Fibroblast of lung (primary cell): ENCODE results near the gene SIN3B. TPM values are rescaled to one million over a fixed set of nuclear protein-coding genes. Genes with fewer than 3 reads are reported as not detected.
A peak's percentile ranks its signal among the peaks of the same experiment; 100 is the strongest.

Experiments used
- DNase-seq, 2 donors: peaks; one replicate each; pipeline versions ENCODE4 v3.0.0 to v3.0.0-alpha.2; 2010; ENCODE audit warnings: low read depth in 2 of 2
- H2AFZ ChIP-seq: 2 replicates; pipeline ENCODE4 v1.5.1; 2012; ENCODE audit warnings: low read length, control low read depth, inconsistent platforms
- H3K27ac ChIP-seq: 2 replicates; pipeline ENCODE4 v1.5.1; 2011; ENCODE audit warnings: low read length, control low read depth; ENCODE audit not compliant: insufficient read depth
- H3K27me3 ChIP-seq: 2 replicates; pipeline ENCODE4 v1.5.1; 2011; ENCODE audit warnings: mild to moderate bottlenecking, low read length; ENCODE audit not compliant: control insufficient read depth, insufficient read depth
- H3K36me3 ChIP-seq: 2 replicates; pipeline ENCODE4 v1.5.1; 2011; ENCODE audit warnings: low read length; ENCODE audit not compliant: control insufficient read depth, insufficient read depth
- H3K4me1 ChIP-seq: 2 replicates; pipeline ENCODE4 v1.5.1; 2011; ENCODE audit warnings: low read length; ENCODE audit not compliant: control insufficient read depth, insufficient read depth; ENCODE audit errors: extremely low read depth
- H3K4me2 ChIP-seq: 2 replicates; pipeline ENCODE4 v1.5.1; 2011; ENCODE audit warnings: low read length, control low read depth; ENCODE audit not compliant: insufficient read depth; ENCODE audit errors: extremely low read depth
- H3K4me3 ChIP-seq, 4 experiments: fragments of 200-600 bp in 1 of 4; sonication (generic) in 1 of 4; replicated peaks in 1 of 4; 2 replicates each; pipeline ENCODE4 v1.5.1; 2011 to 2016; ENCODE audit warnings: low read length in 4 of 4, low read depth in 3 of 4, mild to moderate bottlenecking in 3 of 4, control low read depth in 2 of 4, inconsistent platforms in 1 of 4, mixed read lengths in 1 of 4; ENCODE audit not compliant: insufficient read depth in 1 of 4; ENCODE audit errors: control extremely low read depth in 1 of 4
- H3K79me2 ChIP-seq: 2 replicates; pipeline ENCODE4 v1.5.1; 2012; ENCODE audit warnings: mild to moderate bottlenecking, low read length, inconsistent platforms; ENCODE audit not compliant: control insufficient read depth, insufficient read depth
- H3K9ac ChIP-seq: 2 replicates; pipeline ENCODE4 v1.5.1; 2011; ENCODE audit warnings: mild to moderate bottlenecking, low read length, control low read depth; ENCODE audit not compliant: insufficient read depth
- H3K9me3 ChIP-seq: 2 replicates; pipeline ENCODE4 v1.5.1; 2012; ENCODE audit warnings: low read depth, low read length; ENCODE audit not compliant: control insufficient read depth, insufficient read depth
- H4K20me1 ChIP-seq: 2 replicates; pipeline ENCODE4 v1.5.1; 2011; ENCODE audit warnings: low read length; ENCODE audit not compliant: control insufficient read depth, insufficient read depth; ENCODE audit errors: extremely low read depth
- EZH2 ChIP-seq: IDR thresholded peaks from 2 replicates; pipeline ENCODE4 v1.5.1; 2012; ENCODE audit warnings: low read length, control low read depth, mild to moderate bottlenecking; ENCODE audit errors: missing control alignments
- polyA plus RNA-seq, 2 donors: library from polyadenylated mRNA; depleted of rRNA in 1 of 2; stranded (reverse) in 1 of 2; unstranded in 1 of 2; fragments of >200 nt; gene quantifications; 2 replicates each; pipeline ENCODE4 v1.2.1, GENCODE V29; 2011 to 2012; ENCODE audit warnings: missing spikeins in 1 of 2
- total RNA-seq: library from RNA; depleted of rRNA; stranded (reverse); fragments of >200 nt; gene quantifications from 2 replicates; pipeline ENCODE4 v1.2.1, GENCODE V29; 2014
- TF ChIP-seq, protein P1 (sequence below), 2 donors: IDR thresholded peaks in 1 of 2; conservative IDR thresholded peaks in 1 of 2; 1 replicate in 1 of 2; 2 replicates in 1 of 2; pipeline ENCODE4 v1.5.1; 2011 to 2012; ENCODE audit warnings: low read length in 2 of 2, control low read depth in 1 of 2, inconsistent platforms in 1 of 2, low read depth in 1 of 2, mild to moderate bottlenecking in 1 of 2

SIN3B gene
- total and polyA plus RNA-seq, 2 donors (not counting 1 experiment from before 2014, with no cell fraction given), result 14.9 to 32.9 TPM

DNA sequence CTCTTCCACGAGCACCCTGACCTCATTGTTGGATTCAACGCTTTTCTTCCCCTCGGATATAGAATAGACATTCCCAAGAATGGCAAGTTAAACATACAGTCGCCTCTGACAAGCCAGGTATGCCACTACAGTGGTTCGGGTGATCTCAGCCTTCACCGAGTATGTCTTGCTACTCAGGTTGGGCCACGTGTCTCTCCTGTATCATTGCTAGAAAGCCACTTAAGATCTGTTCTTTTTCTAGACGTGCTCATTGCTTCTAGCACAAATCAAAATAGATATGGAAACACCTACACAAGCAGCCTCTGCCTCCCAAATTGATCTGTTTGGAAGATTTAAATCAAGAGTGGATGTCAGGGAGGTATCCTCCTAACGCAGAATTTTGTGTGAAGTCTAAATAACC, 2.3 kb downstream of the SIN3B start:
- no peak overlapping the region for H3K9ac ChIP-seq
- no peak overlapping the region for H2AFZ ChIP-seq
- TF ChIP-seq, protein P1, sequence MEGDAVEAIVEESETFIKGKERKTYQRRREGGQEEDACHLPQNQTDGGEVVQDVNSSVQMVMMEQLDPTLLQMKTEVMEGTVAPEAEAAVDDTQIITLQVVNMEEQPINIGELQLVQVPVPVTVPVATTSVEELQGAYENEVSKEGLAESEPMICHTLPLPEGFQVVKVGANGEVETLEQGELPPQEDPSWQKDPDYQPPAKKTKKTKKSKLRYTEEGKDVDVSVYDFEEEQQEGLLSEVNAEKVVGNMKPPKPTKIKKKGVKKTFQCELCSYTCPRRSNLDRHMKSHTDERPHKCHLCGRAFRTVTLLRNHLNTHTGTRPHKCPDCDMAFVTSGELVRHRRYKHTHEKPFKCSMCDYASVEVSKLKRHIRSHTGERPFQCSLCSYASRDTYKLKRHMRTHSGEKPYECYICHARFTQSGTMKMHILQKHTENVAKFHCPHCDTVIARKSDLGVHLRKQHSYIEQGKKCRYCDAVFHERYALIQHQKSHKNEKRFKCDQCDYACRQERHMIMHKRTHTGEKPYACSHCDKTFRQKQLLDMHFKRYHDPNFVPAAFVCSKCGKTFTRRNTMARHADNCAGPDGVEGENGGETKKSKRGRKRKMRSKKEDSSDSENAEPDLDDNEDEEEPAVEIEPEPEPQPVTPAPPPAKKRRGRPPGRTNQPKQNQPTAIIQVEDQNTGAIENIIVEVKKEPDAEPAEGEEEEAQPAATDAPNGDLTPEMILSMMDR (conservative IDR thresholded peaks at IDR 0.05 in 1 of 2, IDR thresholded peaks at IDR 0.05 in 1 of 2; ENCODE audit: low read depth in 1 of 2, low read length in 2 of 2), result no peak
- no peak for TF ChIP-seq EZH2
- no peak overlapping the region for H3K27ac ChIP-seq
- H3K79me2 ChIP-seq, result peaks cover 13% of the 10 kb centered on the region
- H3K27me3 ChIP-seq, result no peaks in the 10 kb centered on the region
- no peaks in the 10 kb centered on the region for H3K4me1 ChIP-seq
- H3K4me2 ChIP-seq, result no peak overlapping the region
- H3K9me3 ChIP-seq, result no peaks in the 10 kb centered on the region
- DNase-seq, result no peak
- H3K36me3 ChIP-seq, result peaks cover 21% of the 10 kb centered on the region
- H3K4me3 ChIP-seq, result no peak overlapping the region
- H4K20me1 ChIP-seq, result no peaks in the 10 kb centered on the region

DNA sequence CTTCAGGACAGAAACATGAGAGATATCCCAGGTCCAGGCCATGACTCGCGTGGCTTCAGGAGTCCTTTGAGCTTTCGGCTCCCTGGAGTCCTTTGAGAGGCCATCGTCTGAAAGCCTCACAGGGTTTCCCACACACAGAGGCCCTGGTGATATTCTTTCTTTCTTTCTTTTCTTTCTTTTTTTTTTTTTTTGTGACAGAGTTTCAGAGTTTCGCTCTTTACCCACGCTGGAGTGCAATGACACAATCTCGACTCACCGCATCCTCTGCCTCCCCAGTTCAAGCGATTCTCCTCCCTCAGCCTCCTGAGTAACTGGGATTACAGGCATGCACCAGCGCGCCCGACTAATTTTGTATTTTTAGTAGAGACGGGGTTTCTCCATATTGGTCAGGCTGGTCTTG, 5.5 kb downstream of the SIN3B start:
- no peak for TF ChIP-seq EZH2
- TF ChIP-seq, protein P1 (conservative IDR thresholded peaks at IDR 0.05 in 1 of 2, IDR thresholded peaks at IDR 0.05 in 1 of 2; ENCODE audit: low read depth in 1 of 2, low read length in 2 of 2), result no peak
- H3K9me3 ChIP-seq, result no peaks in the 10 kb centered on the region
- H3K4me2 ChIP-seq, result no peak overlapping the region
- H3K9ac ChIP-seq, result no peak overlapping the region
- H3K4me3 ChIP-seq, result no peak overlapping the region
- H4K20me1 ChIP-seq, result no peaks in the 10 kb centered on the region
- peaks cover 13% of the 10 kb centered on the region for H3K79me2 ChIP-seq
- no peaks in the 10 kb centered on the region for H3K4me1 ChIP-seq
- DNase-seq, result no peak
- H3K27ac ChIP-seq, result no peak overlapping the region
- H2AFZ ChIP-seq, result no peak overlapping the region
- H3K27me3 ChIP-seq, result no peaks in the 10 kb centered on the region
- peaks cover 31% of the 10 kb centered on the region for H3K36me3 ChIP-seq

DNA sequence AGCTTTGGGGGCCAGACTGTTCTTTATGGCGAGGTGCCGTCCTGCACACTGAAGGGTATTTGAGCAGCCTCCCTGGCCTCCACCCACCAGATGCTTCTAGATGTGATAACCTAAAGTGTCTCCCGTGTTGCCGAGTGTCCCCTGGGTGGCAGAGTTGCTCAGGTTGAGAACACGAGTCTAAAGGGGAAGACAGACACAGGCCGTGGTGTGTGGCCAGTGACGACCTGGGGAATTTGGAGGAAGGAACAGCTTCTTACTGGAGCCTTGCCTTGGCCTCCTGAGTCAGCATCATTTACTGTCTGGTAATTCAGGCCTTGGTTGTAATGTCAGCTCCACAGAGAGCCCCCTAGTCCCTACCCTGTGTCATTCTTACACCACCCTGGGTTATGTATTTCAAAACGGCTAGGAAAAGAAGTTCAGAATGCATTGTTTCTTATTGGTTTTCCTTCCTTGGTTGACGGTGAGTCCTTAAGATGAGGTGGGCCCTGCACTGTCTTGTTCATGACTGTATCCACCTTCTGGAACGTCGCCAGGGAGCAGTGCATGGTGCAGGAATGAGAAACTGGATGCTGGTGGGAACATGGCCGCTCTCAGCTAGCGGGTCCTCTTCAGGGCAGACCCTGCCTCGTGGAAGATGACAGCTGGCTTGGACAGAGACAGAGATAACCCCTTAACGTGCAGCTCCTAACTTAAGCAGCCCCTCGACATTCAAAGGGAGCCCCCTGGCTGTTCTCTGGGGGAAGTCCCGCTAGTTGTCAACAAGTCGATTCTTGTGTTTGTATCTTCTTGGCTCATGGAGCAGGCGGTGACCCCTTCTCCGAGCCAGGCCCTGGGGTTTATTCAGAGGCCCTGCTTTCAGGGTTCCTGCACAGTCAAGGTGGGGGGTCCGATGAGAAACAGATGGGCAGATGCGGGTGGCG, 7.2 kb downstream of the SIN3B start:
- no peaks in the 10 kb centered on the region for H3K27me3 ChIP-seq
- no peak overlapping the region for H3K27ac ChIP-seq
- no peak for TF ChIP-seq EZH2
- TF ChIP-seq, protein P1 (conservative IDR thresholded peaks at IDR 0.05 in 1 of 2, IDR thresholded peaks at IDR 0.05 in 1 of 2; ENCODE audit: low read depth in 1 of 2, low read length in 2 of 2), result peak in 1 of 2 donors; percentile 30
- no peak overlapping the region for H2AFZ ChIP-seq
- H3K4me2 ChIP-seq, result no peak overlapping the region
- no peak overlapping the region for H3K4me3 ChIP-seq
- DNase-seq, result peak in 1 of 2 donors; percentile 32
- no peak overlapping the region for H3K9ac ChIP-seq
- H3K4me1 ChIP-seq, result no peaks in the 10 kb centered on the region
- peaks cover 5% of the 10 kb centered on the region for H3K79me2 ChIP-seq
- peaks cover 37% of the 10 kb centered on the region for H3K36me3 ChIP-seq
- H3K9me3 ChIP-seq, result no peaks in the 10 kb centered on the region
- no peaks in the 10 kb centered on the region for H4K20me1 ChIP-seq
